Neuronal stem cell (in vitro differentiated cells): ENCODE measurements around the gene TAS2R60.

Source experiments
- DNase-seq: peaks from one replicate; pipeline ENCODE4 v3.0.0-alpha.2; 2013; ENCODE audit warnings: low spot score
- H2AFZ ChIP-seq: one replicate; pipeline ENCODE4 v1.6.1; 2013; ENCODE audit warnings: mild to moderate bottlenecking, low read length, inconsistent platforms
- H2AK5ac ChIP-seq: 2 replicates; pipeline ENCODE4 v1.6.1; 2013; ENCODE audit warnings: low read depth, mild to moderate bottlenecking, inconsistent platforms, low read length, moderate library complexity, mixed read lengths
- H2BK120ac ChIP-seq: 2 replicates; pipeline ENCODE4 v1.6.1; 2013; ENCODE audit warnings: low read depth, mild to moderate bottlenecking, inconsistent platforms, low read length, moderate library complexity, mixed read lengths
- H2BK12ac ChIP-seq: one replicate; pipeline ENCODE4 v1.6.1; 2013; ENCODE audit warnings: low read length, inconsistent platforms
- H2BK15ac ChIP-seq: 2 replicates; pipeline ENCODE4 v1.6.1; 2013; ENCODE audit warnings: mild to moderate bottlenecking, low read length, inconsistent platforms, mixed read lengths
- H2BK5ac ChIP-seq: one replicate; pipeline ENCODE4 v1.6.1; 2013; ENCODE audit warnings: inconsistent platforms, mild to moderate bottlenecking, low read length, moderate library complexity
- H3K14ac ChIP-seq: one replicate; pipeline ENCODE4 v1.6.1; 2013; ENCODE audit warnings: low read length, inconsistent platforms
- H3K18ac ChIP-seq: 2 replicates; pipeline ENCODE4 v1.6.1; 2013; ENCODE audit warnings: low read length, inconsistent platforms
- H3K23ac ChIP-seq: 2 replicates; pipeline ENCODE4 v1.6.1; 2013; ENCODE audit warnings: low read depth, mild to moderate bottlenecking, mixed read lengths, low read length, inconsistent platforms; ENCODE audit not compliant: poor library complexity
- H3K27ac ChIP-seq: replicated peaks from 3 replicates; pipeline ENCODE4 v1.5.1; 2013; ENCODE audit warnings: low read length, inconsistent platforms
- H3K27me3 ChIP-seq, 3 experiments: 2 replicates each; pipeline ENCODE4 v1.6.1; 2013; ENCODE audit warnings: low read length in 3 of 3, mild to moderate bottlenecking in 2 of 3, inconsistent platforms in 1 of 3, low read depth in 1 of 3, mixed read lengths in 1 of 3, moderate library complexity in 1 of 3; ENCODE audit not compliant: control insufficient read depth in 3 of 3, insufficient read depth in 3 of 3
- H3K36me3 ChIP-seq, 2 donors: replicated peaks in 1 of 2; 2 replicates each; pipeline ENCODE4 v1.6.1; 2013; ENCODE audit warnings: low read length in 2 of 2; ENCODE audit not compliant: control insufficient read depth in 2 of 2, insufficient read depth in 2 of 2
- H3K4ac ChIP-seq: 2 replicates; pipeline ENCODE4 v1.6.1; 2013; ENCODE audit warnings: inconsistent platforms, mild to moderate bottlenecking, low read length, moderate library complexity
- H3K4me1 ChIP-seq, 2 donors: 1 replicate in 1 of 2; 2 replicates in 1 of 2; pipeline ENCODE4 v1.6.1; 2013; ENCODE audit warnings: low read length in 2 of 2, low read depth in 1 of 2; ENCODE audit not compliant: control insufficient read depth in 2 of 2, insufficient read depth in 1 of 2
- H3K4me2 ChIP-seq: one replicate; pipeline ENCODE4 v1.6.1; 2013; ENCODE audit warnings: mild to moderate bottlenecking, low read length, inconsistent platforms; ENCODE audit not compliant: insufficient read depth, poor library complexity, severe bottlenecking
- H3K4me3 ChIP-seq, 2 donors: 2 replicates each; pipeline ENCODE4 v1.5.1; 2013; ENCODE audit warnings: low read length in 2 of 2, mild to moderate bottlenecking in 2 of 2, inconsistent platforms in 1 of 2, moderate library complexity in 1 of 2
- H3K79me1 ChIP-seq: one replicate; pipeline ENCODE4 v1.6.1; 2013; ENCODE audit warnings: low read depth, mild to moderate bottlenecking, inconsistent platforms, low read length, moderate library complexity
- H3K9ac ChIP-seq: one replicate; pipeline ENCODE4 v1.6.1; 2013; ENCODE audit warnings: mild to moderate bottlenecking, low read depth, low read length, inconsistent platforms; ENCODE audit not compliant: poor library complexity
- H3K9me3 ChIP-seq, 2 donors: replicated peaks in 1 of 2; 2 replicates each; pipeline versions ENCODE3 to v1.6.1; 2013; ENCODE audit warnings: low read length in 2 of 2, mild to moderate bottlenecking in 2 of 2, inconsistent platforms in 1 of 2, low read depth in 1 of 2, mixed read lengths in 1 of 2, moderate library complexity in 1 of 2; ENCODE audit not compliant: control insufficient read depth in 2 of 2, insufficient read depth in 1 of 2
- H4K8ac ChIP-seq: one replicate; pipeline ENCODE4 v1.6.1; 2013; ENCODE audit warnings: low read depth, mild to moderate bottlenecking, inconsistent platforms, low read length, moderate library complexity
- H4K91ac ChIP-seq: one replicate; pipeline ENCODE4 v1.6.1; 2013; ENCODE audit warnings: low read length, low read depth, mild to moderate bottlenecking, inconsistent platforms; ENCODE audit not compliant: poor library complexity
- WGBS, 2 donors: extraction: QIAGEN DNeasy Blood & Tissue Kit; methylation state at CpG; one replicate each; pipeline ENCODE4 v1.1.7; 2013; ENCODE audit warnings: missing lambda C conversion rate in 2 of 2, mixed read lengths in 1 of 2; ENCODE audit not compliant: insufficient read length in 2 of 2, insufficient replicate concordance in 1 of 2; ENCODE audit errors: extremely low coverage in 2 of 2; 5-methylcytosine and 5-hydroxymethylcytosine counted together

The TAS2R60 gene

DNA sequence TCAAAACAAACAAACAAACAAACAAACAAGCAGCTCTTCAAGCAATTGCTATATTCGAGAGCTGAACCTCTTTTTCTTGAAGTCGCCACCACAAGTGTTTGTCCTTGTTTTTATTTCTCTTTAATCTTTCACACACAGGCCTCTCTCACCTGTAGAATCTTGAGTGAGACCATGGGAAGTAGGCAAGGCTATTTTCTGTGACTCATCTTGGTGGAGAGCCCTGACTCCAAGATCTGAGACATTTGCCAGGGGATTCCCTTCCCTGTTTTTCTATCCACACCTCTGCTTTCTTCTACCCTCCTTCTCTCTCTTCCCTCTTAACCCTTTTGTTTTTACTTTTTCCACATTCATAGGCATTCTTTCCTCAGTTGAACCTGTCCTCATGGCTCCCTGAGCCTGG, 8.0 kb upstream of the TAS2R60 start:
- H3K4me3 ChIP-seq, result no peak overlapping the region
- no peak overlapping the region for H3K27ac ChIP-seq
- no peak overlapping the region for H4K8ac ChIP-seq
- H3K14ac ChIP-seq, result no peak overlapping the region
- H3K4ac ChIP-seq, result no peak overlapping the region
- H3K23ac ChIP-seq, result no peak overlapping the region
- H2BK15ac ChIP-seq, result no peak overlapping the region
- no peak overlapping the region for H4K91ac ChIP-seq
- no peak overlapping the region for H2BK5ac ChIP-seq
- H3K18ac ChIP-seq, result no peak overlapping the region
- no peak overlapping the region for H2BK120ac ChIP-seq
- no peaks in the 10 kb centered on the region for H3K36me3 ChIP-seq
- H3K79me1 ChIP-seq, result no peaks in the 10 kb centered on the region
- WGBS, 2 donors, result no CpG with 5 or more reads among the region's 2 CpGs
- H3K27me3 ChIP-seq, result no peaks in the 10 kb centered on the region
- H3K9ac ChIP-seq, result no peak overlapping the region
- H2AK5ac ChIP-seq, result no peak overlapping the region
- H2AFZ ChIP-seq, result no peak overlapping the region
- no peak overlapping the region for H3K4me2 ChIP-seq
- no peaks in the 10 kb centered on the region for H3K9me3 ChIP-seq
- no peaks in the 10 kb centered on the region for H3K4me1 ChIP-seq
- H2BK12ac ChIP-seq, result no peak overlapping the region
- DNase-seq, result no peak

DNA sequence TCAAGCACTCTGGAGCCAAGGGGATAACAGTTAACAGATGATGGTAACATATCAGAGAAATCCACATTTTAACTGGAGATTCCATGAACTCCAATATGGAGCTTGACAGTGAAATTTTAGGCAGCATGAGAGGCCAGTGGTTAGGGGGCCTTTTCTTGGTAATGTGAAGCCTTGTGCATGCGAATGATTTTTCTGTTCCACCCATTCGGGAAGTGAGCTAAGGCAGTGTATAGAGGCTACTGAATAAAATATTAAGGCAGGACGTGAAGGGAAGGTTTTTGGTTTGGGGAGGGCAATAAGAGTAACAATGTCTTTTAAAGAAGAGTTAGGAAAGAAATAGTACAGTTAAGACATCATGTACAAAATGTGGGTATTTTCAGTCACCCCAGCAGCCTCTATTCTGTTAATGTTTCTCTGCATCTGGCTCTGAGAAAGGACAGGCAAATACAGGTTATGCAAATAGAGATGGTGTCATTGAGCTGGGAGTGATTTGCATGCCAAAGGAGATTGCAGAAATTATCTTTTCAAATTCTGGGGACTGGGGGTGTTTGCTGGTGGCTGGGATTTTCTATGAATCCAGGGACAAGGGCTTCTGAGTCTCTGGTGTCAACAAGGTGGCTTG, 6.8 kb upstream of the TAS2R60 start:
- H3K79me1 ChIP-seq, result no peaks in the 10 kb centered on the region
- no peaks in the 10 kb centered on the region for H3K4me1 ChIP-seq
- H2BK120ac ChIP-seq, result no peak overlapping the region
- no peak overlapping the region for H4K8ac ChIP-seq
- H2AK5ac ChIP-seq, result no peak overlapping the region
- no peaks in the 10 kb centered on the region for H3K9me3 ChIP-seq
- H3K27me3 ChIP-seq, result no peaks in the 10 kb centered on the region
- no peak overlapping the region for H2BK5ac ChIP-seq
- H3K4ac ChIP-seq, result no peak overlapping the region
- H2BK15ac ChIP-seq, result no peak overlapping the region
- no peak overlapping the region for H3K4me2 ChIP-seq
- no peak overlapping the region for H3K9ac ChIP-seq
- H3K36me3 ChIP-seq, result no peaks in the 10 kb centered on the region
- H2BK12ac ChIP-seq, result no peak overlapping the region
- WGBS, 2 donors, result no CpG with 5 or more reads among the region's 3 CpGs
- DNase-seq, result no peak
- no peak overlapping the region for H3K27ac ChIP-seq
- no peak overlapping the region for H4K91ac ChIP-seq
- no peak overlapping the region for H3K4me3 ChIP-seq
- H3K18ac ChIP-seq, result no peak overlapping the region
- H2AFZ ChIP-seq, result no peak overlapping the region
- H3K14ac ChIP-seq, result no peak overlapping the region
- no peak overlapping the region for H3K23ac ChIP-seq

DNA sequence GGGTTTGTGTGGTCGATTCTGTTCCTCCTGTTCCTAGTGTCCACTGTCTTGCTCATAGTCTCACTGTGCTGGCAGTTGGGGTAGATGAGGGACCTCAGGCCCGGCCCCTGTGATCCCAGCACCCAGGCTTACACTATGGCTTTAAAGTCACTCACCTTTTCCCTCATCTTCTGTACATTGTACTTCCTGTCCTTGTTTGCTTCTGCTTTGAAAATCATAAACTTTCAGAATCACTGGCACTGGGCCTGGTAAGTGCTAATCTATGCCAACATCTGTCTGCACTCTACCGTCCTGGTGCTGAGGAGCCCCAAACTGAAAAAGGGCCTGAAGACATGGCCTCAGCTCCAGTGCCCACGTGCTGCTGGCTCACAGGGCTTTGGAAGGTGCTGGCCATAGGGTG, 5.7 kb upstream of the TAS2R60 start:
- H3K36me3 ChIP-seq, result no peaks in the 10 kb centered on the region
- H3K4me1 ChIP-seq, result no peaks in the 10 kb centered on the region

DNA sequence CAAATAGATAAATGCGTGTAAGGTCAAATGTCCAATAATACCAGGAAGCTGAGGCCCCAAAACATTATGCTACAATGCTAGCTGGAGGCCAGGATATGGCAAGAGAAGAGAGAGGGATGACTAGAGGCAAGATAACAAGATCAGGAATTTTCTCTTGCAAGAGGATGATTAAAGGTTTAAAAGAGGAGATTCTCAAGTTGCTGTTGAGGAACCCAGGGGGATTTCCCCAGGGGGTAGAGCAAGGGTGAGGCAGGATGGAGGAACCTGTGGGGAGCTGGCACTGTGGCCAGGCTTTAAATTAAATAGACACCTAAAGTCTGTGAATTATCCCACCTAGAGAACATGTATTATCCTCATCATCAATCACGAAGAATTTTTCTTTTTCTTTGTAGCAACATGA, 3.4 kb upstream of the TAS2R60 start:
- Histone ChIP-seq H4K91ac (no peak overlapping the region), H2AK5ac (no peak overlapping the region), H3K4me3 (no peak overlapping the region), H3K27ac (no peak overlapping the region), H3K27me3 (no peaks in the 10 kb centered on the region), H3K23ac (no peak overlapping the region), H3K14ac (no peak overlapping the region), H3K9ac (no peak overlapping the region), H3K4me2 (no peak overlapping the region), H2BK15ac (no peak overlapping the region), H3K18ac (no peak overlapping the region), H2BK5ac (no peak overlapping the region), H3K79me1 (no peaks in the 10 kb centered on the region), H3K36me3 (no peaks in the 10 kb centered on the region), H2BK12ac (no peak overlapping the region), H2AFZ (no peak overlapping the region), H2BK120ac (no peak overlapping the region), H3K4me1 (no peaks in the 10 kb centered on the region), H3K4ac (no peak overlapping the region), H4K8ac (no peak overlapping the region), H3K9me3 (no peaks in the 10 kb centered on the region)
- WGBS, 2 donors, result no CpG with 5 or more reads among the region's 2 CpGs
- DNase-seq, result no peak

More for the DNA sequence above, 5.7 kb upstream of the TAS2R60 start:
- Histone ChIP-seq H3K27me3 (no peaks in the 10 kb centered on the region), H3K27ac (no peak overlapping the region), H2AFZ (no peak overlapping the region), H2BK15ac (no peak overlapping the region), H4K91ac (no peak overlapping the region), H3K4me3 (no peak overlapping the region), H3K79me1 (no peaks in the 10 kb centered on the region), H3K18ac (no peak overlapping the region), H4K8ac (no peak overlapping the region), H2AK5ac (no peak overlapping the region), H2BK5ac (no peak overlapping the region), H3K4me2 (no peak overlapping the region), H3K9ac (no peak overlapping the region), H3K4ac (no peak overlapping the region), H3K23ac (no peak overlapping the region), H3K9me3 (no peaks in the 10 kb centered on the region), H2BK12ac (no peak overlapping the region), H3K14ac (no peak overlapping the region), H2BK120ac (no peak overlapping the region)
- DNase-seq, result no peak
- WGBS, 2 donors, result no CpG with 5 or more reads among the region's 4 CpGs
